IPS-NIHi7 (cell line): ENCODE measurements around the gene CYP2W1.
"Not testable (repeated sequence)": the region's sequence is repeated elsewhere in the genome, so short reads cannot be mapped to it uniquely, and the experiment has no call there.

Source experiments
- DNase-seq: peaks from one replicate; pipeline ENCODE4 v3.0.0; 2012; ENCODE audit warnings: mixed read lengths; ENCODE audit errors: extremely low spot score

Gene CYP2W1

DNA sequence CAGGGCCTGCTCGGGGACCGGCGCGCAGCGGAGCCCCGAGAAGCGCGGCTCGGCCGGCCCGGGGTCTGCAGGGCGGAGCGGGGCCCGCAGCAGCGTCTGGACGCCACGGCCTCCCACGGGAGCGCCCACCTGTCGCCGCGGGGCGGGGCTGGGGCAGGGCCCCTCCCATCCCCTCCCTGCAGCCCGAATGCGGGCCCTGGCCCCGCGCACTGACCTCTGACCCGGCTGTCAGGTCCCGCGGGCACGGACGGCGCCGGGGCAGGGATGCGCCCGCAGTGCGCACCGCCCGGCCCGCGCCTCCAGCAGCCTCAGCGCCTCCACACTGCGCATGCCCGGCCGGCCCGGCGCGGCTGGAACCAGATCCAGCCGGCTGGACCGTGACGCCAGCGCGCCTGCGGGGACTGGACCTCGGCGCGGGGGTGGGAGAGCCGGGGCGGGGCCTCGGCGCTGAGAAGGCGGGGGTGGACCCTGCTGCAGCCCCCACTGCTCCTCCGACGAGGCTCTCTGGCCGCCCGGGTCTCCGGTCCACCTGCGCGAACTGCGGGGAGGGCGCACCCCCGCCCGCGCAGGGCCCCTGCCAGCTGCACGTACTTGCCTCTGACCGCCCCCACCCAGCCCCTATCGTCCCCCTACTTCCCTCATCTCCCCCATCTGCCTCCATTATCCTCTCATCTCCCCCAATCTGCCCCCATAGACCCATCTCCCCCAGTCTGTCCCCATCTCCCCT lies 45.2 kb downstream of the CYP2W1 start:
- DNase-seq = peak; percentile 98

DNA sequence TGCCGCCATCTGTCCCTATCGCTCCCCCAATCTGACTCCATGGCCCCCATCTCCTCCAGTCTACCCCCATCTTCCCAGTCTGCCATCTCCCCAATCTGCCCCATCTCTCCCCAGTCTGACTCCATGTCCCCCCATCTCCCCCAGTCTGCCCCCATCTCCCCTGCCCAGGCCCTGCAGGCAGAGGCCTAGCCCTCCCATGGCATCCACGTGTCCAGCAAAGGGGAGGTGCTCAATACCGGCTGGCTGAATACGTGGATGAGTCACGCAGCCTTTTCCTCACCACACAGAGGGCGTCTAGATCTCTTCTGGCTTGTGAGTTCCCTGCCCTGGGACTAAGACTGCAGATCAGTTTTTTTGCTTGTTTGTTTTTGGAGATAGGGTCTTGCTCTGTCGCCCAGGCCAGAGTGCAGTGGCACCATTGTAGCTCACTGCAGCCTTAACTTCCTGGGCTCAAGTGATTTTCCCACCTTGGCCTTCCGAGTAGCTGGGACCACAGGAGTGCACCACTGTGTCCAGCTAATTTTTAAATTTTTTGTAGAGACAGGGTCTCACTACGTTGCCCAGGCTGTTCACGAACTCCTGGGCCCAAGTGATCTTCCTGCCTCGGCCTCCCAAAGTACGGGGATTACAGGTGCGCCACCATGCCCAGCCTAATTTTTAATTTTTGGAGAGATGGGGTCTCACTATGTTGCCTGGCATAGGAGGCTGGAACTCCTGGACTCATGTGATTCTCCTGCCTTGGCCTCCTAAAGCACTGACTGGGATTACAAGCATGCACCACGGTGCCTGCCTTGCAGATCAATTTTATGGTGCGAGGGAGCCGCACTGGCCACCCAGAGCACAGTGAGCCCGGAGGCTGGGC lies 46.0 kb downstream of the CYP2W1 start:
- peak; percentile 81 for DNase-seq

DNA sequence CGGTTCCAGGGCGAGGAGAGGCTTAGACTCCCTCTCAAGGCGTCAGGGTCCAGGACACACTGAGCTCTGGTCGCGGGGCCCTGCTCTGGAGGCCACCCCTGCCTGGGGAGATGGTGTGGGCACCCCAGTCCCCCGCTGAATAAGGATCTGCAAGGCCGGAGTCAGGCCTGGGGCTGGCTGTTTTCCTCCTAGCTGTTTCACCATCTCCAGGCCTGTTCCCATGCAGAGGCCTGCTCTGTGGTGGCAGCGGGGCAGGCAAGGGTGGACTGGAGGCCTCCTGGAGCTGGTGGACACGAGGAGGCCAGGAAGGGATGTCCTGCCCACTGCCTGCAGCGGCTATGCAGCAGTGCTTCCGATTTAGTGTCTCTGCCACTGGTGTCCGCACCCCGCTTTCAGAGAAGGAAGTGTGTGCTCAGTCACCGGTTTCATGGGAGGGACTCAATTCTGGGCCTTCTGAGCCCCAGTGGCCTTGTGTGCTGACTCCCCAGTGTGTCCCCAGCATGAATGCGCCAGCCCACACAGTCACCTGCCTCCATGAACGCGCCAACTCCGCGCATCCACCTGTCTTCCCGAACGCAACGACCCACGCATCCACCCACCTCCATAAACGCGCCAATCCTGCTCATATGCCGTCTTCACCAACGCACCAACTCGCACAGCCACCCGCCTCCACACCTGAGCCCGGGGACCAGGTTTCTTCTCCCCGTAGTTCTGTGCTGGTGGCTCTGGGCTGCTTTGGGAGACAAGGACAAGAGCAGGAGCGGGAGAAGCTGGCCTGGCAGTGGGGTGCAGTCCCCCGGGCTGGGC lies 46.9 kb downstream of the CYP2W1 start:
- no peak for DNase-seq

DNA sequence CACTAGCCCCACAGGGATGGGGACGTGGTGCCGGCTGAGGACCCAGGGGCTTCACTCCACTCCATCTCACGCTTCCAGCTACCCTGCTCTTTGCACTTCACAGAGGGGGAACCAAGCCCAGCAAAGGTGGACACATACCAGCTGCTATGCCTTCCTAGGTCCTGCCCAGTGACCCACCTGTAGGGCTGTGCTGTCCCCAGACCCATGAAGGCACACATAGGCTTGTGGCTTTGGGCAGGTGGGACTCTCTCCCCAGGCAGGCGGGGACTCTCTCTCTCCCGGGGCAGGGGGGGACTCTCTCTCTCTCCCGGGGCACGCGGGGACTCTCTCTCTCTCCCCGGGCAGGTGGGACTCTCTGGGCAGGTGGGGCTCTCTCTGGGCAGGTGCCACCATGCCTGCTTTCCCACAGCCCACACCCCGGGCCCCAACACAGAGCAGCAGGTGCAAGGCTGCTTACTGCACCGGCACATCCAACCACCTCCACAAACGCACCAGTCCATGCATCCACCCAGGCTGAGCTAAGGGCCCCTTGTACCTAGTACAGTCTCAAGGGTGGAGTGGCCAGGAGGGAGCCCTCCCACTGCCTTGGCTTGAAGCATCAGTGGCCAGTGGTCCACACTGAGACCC lies 47.6 kb downstream of the CYP2W1 start:
- no peak for DNase-seq

DNA sequence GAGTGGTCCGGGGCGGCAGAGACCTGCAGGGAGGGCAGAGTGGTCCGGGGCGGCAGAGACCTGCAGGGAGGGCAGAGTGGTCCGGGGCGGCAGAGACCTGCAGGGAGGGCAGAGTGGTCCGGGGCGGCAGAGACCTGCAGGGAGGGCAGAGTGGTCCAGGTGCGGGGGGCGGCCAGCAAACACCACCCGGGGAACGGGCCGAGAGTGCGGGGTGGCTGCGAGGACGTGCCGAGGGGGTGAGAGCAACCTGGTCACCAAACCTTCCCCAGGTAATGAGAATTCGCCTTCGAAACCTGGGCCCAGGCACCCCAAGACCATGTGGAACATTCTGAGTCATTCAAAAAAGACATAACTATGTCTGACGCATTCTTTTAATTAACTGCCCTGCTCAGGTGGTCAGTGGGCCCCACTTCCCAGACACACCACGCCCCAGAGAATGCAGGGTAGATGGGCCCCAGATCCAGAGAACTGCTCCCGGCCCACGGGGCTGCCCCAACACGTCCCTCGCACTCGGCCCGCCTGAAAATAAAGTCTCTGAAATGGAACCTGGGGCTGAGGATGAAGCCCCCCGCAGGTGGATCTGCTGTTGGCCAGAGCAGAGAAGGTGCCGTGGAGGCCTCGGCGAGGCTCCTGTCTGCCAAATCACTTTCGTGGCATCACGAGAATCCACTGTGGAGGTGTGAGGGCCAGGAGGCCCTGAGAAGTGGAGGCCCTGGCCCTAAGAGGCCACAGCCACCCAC lies 48.9 kb downstream of the CYP2W1 start:
- no peak for DNase-seq

DNA sequence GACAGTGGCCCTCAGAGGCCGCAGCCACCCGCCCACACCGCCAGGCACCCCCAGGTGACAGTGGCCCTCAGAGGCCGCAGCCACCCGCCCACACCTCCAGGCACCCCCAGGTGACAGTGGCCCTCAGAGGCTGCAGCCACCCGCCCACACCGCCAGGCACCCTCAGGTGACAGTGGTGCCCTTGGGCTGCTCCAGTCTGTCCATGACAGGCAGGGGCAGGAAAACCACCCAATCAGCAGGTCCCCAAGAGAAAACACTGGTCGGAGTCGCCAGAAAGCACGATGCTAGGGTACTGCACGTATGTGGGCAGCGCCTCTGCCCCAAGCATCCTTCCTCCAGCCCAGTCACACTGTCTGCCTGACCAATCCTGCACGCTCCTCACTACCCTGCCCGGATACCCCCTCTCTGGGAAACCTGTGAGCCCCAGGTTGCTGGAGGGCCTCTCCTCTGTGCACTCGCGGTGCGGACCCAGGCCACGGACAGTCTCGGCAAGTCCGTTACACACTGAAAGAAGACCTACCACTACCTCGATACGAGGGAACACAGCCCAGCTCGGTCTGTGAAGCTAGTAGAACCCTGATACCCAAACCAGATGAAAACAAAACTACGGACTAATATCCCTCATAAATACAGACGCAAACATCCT lies 49.7 kb downstream of the CYP2W1 start:
- DNase-seq = no peak

DNA sequence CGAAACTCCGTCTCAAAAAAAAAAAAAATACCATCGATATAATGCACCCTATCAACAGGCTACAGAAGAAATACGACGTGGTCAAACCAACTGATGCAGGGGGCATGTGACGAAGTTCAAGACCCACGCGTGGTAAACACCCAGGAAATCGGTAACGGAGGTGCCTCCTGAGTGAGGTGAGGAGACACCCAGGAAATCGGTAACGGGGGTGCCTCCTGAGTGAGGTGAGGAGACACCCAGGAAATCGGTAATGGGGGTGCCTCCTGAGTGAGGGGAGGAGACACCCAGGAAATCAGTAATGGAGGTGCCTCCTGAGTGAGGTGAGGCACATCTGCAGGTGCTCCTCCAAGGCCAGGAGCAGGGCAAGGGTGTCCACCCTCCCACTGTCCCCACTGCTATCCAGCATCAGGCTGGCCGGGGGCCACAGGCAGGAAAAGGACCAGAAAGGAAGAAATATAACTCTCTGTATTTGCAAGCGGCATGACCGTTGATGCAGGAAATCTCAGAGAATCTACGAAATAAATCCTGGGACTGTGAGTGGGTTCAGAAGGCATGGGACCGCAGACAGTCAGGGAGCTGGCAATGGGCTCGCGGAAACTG lies 50.7 kb downstream of the CYP2W1 start:
- DNase-seq = no peak

DNA sequence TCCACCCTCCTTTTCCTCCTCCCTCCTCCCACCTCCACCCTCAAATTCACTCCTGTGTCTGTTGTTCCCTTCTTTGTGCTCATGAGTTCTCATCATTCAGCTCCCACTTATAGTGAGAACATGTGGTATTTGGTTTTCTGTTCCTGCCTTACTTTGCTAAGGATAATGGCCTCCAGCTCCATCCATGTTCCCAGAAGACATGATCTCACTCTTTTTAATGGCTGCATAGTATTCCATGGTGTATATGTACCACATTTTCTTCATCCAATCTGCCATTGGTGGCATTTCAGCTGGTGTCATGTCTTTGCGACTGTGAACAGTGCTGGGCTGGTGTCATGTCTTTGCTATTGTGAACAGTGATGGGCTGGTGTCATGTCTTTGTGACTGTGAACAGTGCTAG lies 51.8 kb downstream of the CYP2W1 start:
- not testable (repeated sequence) for DNase-seq

DNA sequence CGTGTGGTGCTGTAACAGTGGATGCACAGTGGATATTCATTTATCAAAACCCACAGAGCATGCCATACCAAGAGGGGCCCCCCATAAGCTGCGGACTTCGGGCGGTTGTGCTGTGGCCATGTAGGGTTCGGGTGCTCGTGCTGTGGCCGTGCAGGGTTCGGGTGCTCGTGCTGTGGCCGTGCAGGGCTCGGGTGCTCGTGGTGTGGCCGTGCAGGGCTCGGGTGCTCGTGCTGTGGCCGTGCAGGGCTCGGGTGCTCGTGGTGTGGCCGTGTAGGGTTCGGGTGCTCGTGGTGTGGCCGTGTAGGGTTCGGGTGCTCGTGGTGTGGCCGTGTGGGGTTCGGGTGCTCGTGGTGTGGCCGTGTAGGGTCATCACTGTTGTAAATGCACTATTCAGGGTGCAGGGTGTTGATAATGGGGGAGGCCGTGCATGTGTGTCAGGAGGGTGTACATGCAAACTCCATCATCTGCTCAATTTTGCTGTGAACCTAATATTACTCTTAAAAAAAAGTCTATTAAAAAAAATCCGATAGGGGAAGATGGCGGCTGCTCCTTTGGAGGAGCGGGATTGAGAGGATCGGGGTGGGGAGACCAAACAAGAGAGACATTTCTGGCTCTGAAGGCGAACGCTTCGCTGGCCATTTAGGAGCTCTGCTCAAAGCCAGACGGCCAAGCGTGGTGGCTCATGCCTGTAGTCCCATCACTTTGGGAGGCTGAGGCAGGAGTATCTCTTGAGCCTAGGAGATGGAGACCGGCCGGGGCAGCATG lies 53.4 kb downstream of the CYP2W1 start:
- not testable (repeated sequence) for DNase-seq
